KMS-11 (cell line): ENCODE data around the gene NR1H4.

Experiments
- H2AFZ ChIP-seq: fragments of 200-600 bp; sonication (generic); 2 replicates; pipeline ENCODE4 v1.6.1; 2016; ENCODE audit warnings: antibody characterized with exemption, mixed run types, low read depth
- H3K27ac ChIP-seq: fragments of 200-600 bp; sonication (generic); 2 replicates; pipeline ENCODE4 v1.6.1; 2016; ENCODE audit warnings: mild to moderate bottlenecking, mixed run types
- H3K27me3 ChIP-seq: fragments of 200-600 bp; sonication (generic); 2 replicates; pipeline ENCODE4 v1.6.1; 2017; ENCODE audit warnings: mild to moderate bottlenecking, low read depth, mixed run types, moderate library complexity; ENCODE audit not compliant: insufficient read depth
- H3K36me3 ChIP-seq: fragments of 200-600 bp; sonication (generic); 2 replicates; pipeline ENCODE4 v1.6.1; 2017; ENCODE audit warnings: mild to moderate bottlenecking, mixed run types; ENCODE audit not compliant: insufficient read depth
- H3K4me1 ChIP-seq: fragments of 200-600 bp; sonication (generic); 2 replicates; pipeline ENCODE4 v1.6.1; 2016; ENCODE audit warnings: mild to moderate bottlenecking, low read depth, mixed run types; ENCODE audit not compliant: poor library complexity, severe bottlenecking
- H3K4me2 ChIP-seq: fragments of 200-600 bp; sonication (generic); 2 replicates; pipeline ENCODE4 v1.7.0; 2016; ENCODE audit warnings: mild to moderate bottlenecking, mixed run types
- H3K4me3 ChIP-seq: fragments of 200-600 bp; sonication (generic); IDR thresholded peaks from 2 replicates; pipeline ENCODE4 v1.6.1; 2017; ENCODE audit warnings: low read depth, low read length, mixed read lengths; ENCODE audit not compliant: insufficient read depth
- H3K79me2 ChIP-seq: fragments of 200-600 bp; sonication (generic); 2 replicates; pipeline ENCODE4 v1.6.1; 2016; ENCODE audit warnings: low read depth, mixed run types; ENCODE audit not compliant: insufficient read depth
- H3K9ac ChIP-seq: fragments of 200-600 bp; sonication (generic); 2 replicates; pipeline ENCODE4 v1.6.1; 2016; ENCODE audit warnings: mild to moderate bottlenecking, mixed run types
- H4K20me1 ChIP-seq: fragments of 200-600 bp; sonication (generic); 2 replicates; pipeline ENCODE4 v1.6.1; 2016; ENCODE audit warnings: mild to moderate bottlenecking, mixed run types; ENCODE audit not compliant: insufficient read depth
- CTCF ChIP-seq: fragments of 200-600 bp; sonication (generic); conservative IDR thresholded peaks from 2 replicates; pipeline ENCODE4 v1.6.1; 2017; ENCODE audit warnings: low read depth, mild to moderate bottlenecking, antibody characterized with exemption, low read length, moderate library complexity, mixed read lengths

Gene NR1H4

GRCh38 chr12:100608776-100609175, 135.1 kb downstream of the NR1H4 start:
- Histone ChIP-seq H3K79me2 (no peaks in the 10 kb centered on the region), H4K20me1 (no peaks in the 10 kb centered on the region), H2AFZ (no peak overlapping the region), H3K4me3 (no peak overlapping the region), H3K9ac (no peak overlapping the region), H3K4me1 (no peaks in the 10 kb centered on the region), H3K27me3 (no peaks in the 10 kb centered on the region), H3K4me2 (no peak overlapping the region), H3K27ac (no peak overlapping the region), H3K36me3 (no peaks in the 10 kb centered on the region)
- TF ChIP-seq CTCF: no peak

GRCh38 chr12:100610666-100611430, 137.2 kb downstream of the NR1H4 start:
- Histone ChIP-seq H3K36me3 (no peaks in the 10 kb centered on the region), H4K20me1 (no peaks in the 10 kb centered on the region), H3K79me2 (no peaks in the 10 kb centered on the region), H3K4me1 (no peaks in the 10 kb centered on the region), H3K27me3 (no peaks in the 10 kb centered on the region), H3K27ac (no peak overlapping the region), H3K4me3 (no peak overlapping the region), H3K9ac (no peak overlapping the region), H2AFZ (no peak overlapping the region), H3K4me2 (no peak overlapping the region)
- TF ChIP-seq CTCF: no peak

- no peak overlapping the region for H3K4me2 ChIP-seq
- H3K4me3 ChIP-seq: no peak overlapping the region
- TF ChIP-seq CTCF: no peak
- H2AFZ ChIP-seq: no peak overlapping the region
- H3K36me3 ChIP-seq: no peaks in the 10 kb centered on the region
- H3K9ac ChIP-seq: no peak overlapping the region
- H3K27ac ChIP-seq: no peak overlapping the region
- no peaks in the 10 kb centered on the region for H3K79me2 ChIP-seq
- H3K27me3 ChIP-seq: no peaks in the 10 kb centered on the region
- H4K20me1 ChIP-seq: no peaks in the 10 kb centered on the region
- H3K4me1 ChIP-seq: no peaks in the 10 kb centered on the region
Observed at GRCh38 chr12:100612606-100613005, 138.9 kb downstream of the NR1H4 start.
